SU-DHL-6 (cell line): Measurements from ENCODE around the gene SH3GL2.

Source experiments
- H2AFZ ChIP-seq: fragments of 200-600 bp; sonication (generic); 2 replicates; pipeline ENCODE4 v1.6.1; 2014; ENCODE audit warnings: low read depth, mild to moderate bottlenecking, moderate library complexity, mixed read lengths, antibody characterized with exemption, low read length; ENCODE audit not compliant: severe bottlenecking
- H3F3A ChIP-seq: fragments of 200-600 bp; shearing (Covaris generic); 2 replicates; pipeline ENCODE4 v1.6.0; 2016; ENCODE audit warnings: antibody characterized with exemption, mild to moderate bottlenecking; ENCODE audit not compliant: insufficient read depth
- H3K27ac ChIP-seq: fragments of 200-600 bp; sonication (generic); 2 replicates; pipeline ENCODE4 v1.5.1; 2016; ENCODE audit warnings: low read depth, mild to moderate bottlenecking, low read length, moderate library complexity, mixed read lengths
- H3K27me3 ChIP-seq: fragments of 200-600 bp; sonication (generic), shearing (Covaris generic); 2 replicates; pipeline ENCODE4 v1.6.0; 2014; ENCODE audit warnings: mild to moderate bottlenecking, low read length
- H3K36me3 ChIP-seq: fragments of 200-600 bp; sonication (generic); 2 replicates; pipeline ENCODE4 v1.6.1; 2014; ENCODE audit warnings: mild to moderate bottlenecking, low read length, mixed read lengths
- H3K4me2 ChIP-seq: fragments of 300-600, 200-600 bp; shearing (Covaris generic), sonication (generic); 2 replicates; pipeline ENCODE4 v1.6.0; 2014; ENCODE audit warnings: low read length, low read depth, mild to moderate bottlenecking; ENCODE audit not compliant: poor library complexity, severe bottlenecking
- H3K4me3 ChIP-seq: fragments of 200-600 bp; sonication (generic); 2 replicates; pipeline ENCODE4 v1.5.1; 2014; ENCODE audit warnings: antibody characterized with exemption, low read length, mild to moderate bottlenecking, mixed read lengths; ENCODE audit not compliant: insufficient read depth, poor library complexity, severe bottlenecking
- H3K79me2 ChIP-seq: fragments of 200-600 bp; sonication (generic); 2 replicates; pipeline ENCODE4 v1.6.1; 2014; ENCODE audit warnings: mild to moderate bottlenecking, low read length, moderate library complexity; ENCODE audit not compliant: insufficient read depth
- H3K9ac ChIP-seq: fragments of 200-600 bp; sonication (generic); 2 replicates; pipeline ENCODE4 v1.7.0; 2014; ENCODE audit warnings: mild to moderate bottlenecking, low read length
- H3K9me2 ChIP-seq: fragments of 200-600 bp; sonication (generic); replicated peaks from 2 replicates; pipeline ENCODE4 v1.6.1; 2014; ENCODE audit warnings: low read length; ENCODE audit not compliant: insufficient read depth
- H3K9me3 ChIP-seq: fragments of 200-600 bp; sonication (generic); 2 replicates; pipeline ENCODE4 v1.6.1; 2014; ENCODE audit warnings: low read length, mixed read lengths; ENCODE audit not compliant: insufficient read depth
- H4K20me1 ChIP-seq: fragments of 200-600 bp; sonication (generic); 2 replicates; pipeline ENCODE4 v1.6.1; 2014; ENCODE audit warnings: low read depth, mild to moderate bottlenecking, antibody characterized with exemption, low read length, moderate library complexity, mixed read lengths
- EZH2phosphoT487 ChIP-seq: fragments of 200-600 bp; sonication (generic), shearing (Covaris generic); conservative IDR thresholded peaks from 2 replicates; pipeline ENCODE4 v1.6.1; 2018; ENCODE audit warnings: mild to moderate bottlenecking, antibody characterized with exemption, low read length, moderate library complexity, mixed read lengths
- TF ChIP-seq, protein P1 (sequence below): fragments of 200-600 bp; sonication (generic); IDR thresholded peaks from one replicate; pipeline ENCODE4 v1.5.1; 2017; ENCODE audit warnings: antibody characterized with exemption, mild to moderate bottlenecking, low read length, moderate library complexity; ENCODE audit not compliant: insufficient read depth, poor library complexity, severe bottlenecking

SH3GL2 gene

GRCh38 chr9:17776735-17777134 lies 197.9 kb downstream of the SH3GL2 start:
- no peaks in the 10 kb centered on the region for H3K27me3 ChIP-seq
- no peaks in the 10 kb centered on the region for H4K20me1 ChIP-seq
- no peaks in the 10 kb centered on the region for H3K79me2 ChIP-seq
- no peak for TF ChIP-seq EZH2phosphoT487
- TF ChIP-seq, protein P1, sequence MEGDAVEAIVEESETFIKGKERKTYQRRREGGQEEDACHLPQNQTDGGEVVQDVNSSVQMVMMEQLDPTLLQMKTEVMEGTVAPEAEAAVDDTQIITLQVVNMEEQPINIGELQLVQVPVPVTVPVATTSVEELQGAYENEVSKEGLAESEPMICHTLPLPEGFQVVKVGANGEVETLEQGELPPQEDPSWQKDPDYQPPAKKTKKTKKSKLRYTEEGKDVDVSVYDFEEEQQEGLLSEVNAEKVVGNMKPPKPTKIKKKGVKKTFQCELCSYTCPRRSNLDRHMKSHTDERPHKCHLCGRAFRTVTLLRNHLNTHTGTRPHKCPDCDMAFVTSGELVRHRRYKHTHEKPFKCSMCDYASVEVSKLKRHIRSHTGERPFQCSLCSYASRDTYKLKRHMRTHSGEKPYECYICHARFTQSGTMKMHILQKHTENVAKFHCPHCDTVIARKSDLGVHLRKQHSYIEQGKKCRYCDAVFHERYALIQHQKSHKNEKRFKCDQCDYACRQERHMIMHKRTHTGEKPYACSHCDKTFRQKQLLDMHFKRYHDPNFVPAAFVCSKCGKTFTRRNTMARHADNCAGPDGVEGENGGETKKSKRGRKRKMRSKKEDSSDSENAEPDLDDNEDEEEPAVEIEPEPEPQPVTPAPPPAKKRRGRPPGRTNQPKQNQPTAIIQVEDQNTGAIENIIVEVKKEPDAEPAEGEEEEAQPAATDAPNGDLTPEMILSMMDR = no peak
- H3K36me3 ChIP-seq = no peaks in the 10 kb centered on the region
- H3K9me3 ChIP-seq = no peaks in the 10 kb centered on the region
- peaks cover 5% of the 10 kb centered on the region; the same call in 1 of the 2 replicates for H3K9me2 ChIP-seq
- H2AFZ ChIP-seq = no peak overlapping the region
- H3K4me2 ChIP-seq = no peak overlapping the region
- H3K27ac ChIP-seq = no peak overlapping the region
- H3F3A ChIP-seq = no peaks in the 10 kb centered on the region
- no peak overlapping the region for H3K4me3 ChIP-seq
- no peak overlapping the region for H3K9ac ChIP-seq

DNA sequence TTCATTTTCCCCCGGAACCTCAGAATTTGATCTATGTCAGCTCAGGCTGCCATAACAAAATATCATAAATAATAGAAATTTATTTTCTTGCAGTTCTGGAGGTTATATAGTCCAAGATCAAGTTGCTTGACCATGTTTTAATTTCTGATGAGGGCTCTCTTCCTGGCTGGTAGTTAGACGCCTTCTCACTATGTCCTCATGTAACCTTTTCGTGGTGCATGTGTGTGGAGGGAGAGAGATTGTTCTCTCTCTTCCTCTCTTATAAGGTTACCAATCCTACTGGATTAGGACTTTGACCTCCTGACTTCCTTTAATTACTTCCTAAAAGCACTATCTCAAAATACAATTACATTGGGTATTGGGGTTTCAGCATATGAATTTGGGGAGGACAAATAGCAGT lies 198.6 kb downstream of the SH3GL2 start:
- Histone ChIP-seq H3K27ac (no peak overlapping the region), H3K9me3 (no peaks in the 10 kb centered on the region), H3K4me2 (no peak overlapping the region), H3K27me3 (no peaks in the 10 kb centered on the region), H3K9me2 (peaks cover 5% of the 10 kb centered on the region; the same call in 1 of the 2 replicates), H3K36me3 (no peaks in the 10 kb centered on the region), H3F3A (no peaks in the 10 kb centered on the region), H3K79me2 (no peaks in the 10 kb centered on the region), H4K20me1 (no peaks in the 10 kb centered on the region), H2AFZ (no peak overlapping the region), H3K9ac (no peak overlapping the region), H3K4me3 (no peak overlapping the region)
- TF ChIP-seq EZH2phosphoT487 = no peak
- TF ChIP-seq, protein P1 = no peak

DNA sequence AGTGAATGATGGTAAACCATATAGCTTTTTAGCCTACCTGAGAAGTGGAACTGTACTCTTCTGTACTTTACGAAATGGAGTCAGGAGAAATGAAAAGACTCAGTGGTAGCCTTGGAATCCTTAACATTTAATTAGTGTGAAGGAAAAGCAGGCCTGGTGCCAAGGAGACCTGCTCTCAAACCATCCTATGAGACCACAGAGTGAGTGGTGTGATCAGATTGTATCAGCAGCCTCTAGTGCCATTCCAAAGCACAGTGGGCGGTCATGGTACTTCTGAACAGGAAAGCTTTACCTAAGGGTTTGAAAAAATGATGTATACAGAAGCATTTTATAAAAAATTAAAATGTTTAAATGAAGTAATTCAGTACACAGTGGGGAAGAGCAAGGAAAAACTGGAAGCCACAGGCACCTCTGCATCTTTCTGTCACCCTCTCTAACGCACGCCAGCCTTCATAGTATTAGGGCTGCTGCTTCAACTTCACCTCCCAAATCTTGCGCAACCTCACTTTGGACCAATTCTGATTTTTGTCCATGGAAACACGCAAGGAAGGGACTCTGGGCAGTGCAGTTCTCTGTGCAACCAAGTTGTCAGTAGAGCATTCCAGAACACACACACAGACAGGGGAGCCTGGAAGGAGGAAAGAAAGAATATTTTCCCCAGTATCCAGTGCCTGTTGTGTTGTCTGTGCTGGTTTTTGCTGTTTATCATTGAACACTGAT lies 203.7 kb downstream of the SH3GL2 start:
- Histone ChIP-seq H3K27ac (no peak overlapping the region), H3K4me3 (no peak overlapping the region), H3K36me3 (no peaks in the 10 kb centered on the region), H3K27me3 (no peaks in the 10 kb centered on the region), H3F3A (no peaks in the 10 kb centered on the region), H3K79me2 (no peaks in the 10 kb centered on the region), H4K20me1 (no peaks in the 10 kb centered on the region), H3K9me2 (no peaks in the 10 kb centered on the region), H3K9ac (no peak overlapping the region), H2AFZ (no peak overlapping the region), H3K9me3 (no peaks in the 10 kb centered on the region), H3K4me2 (no peak overlapping the region)
- TF ChIP-seq EZH2phosphoT487 = no peak
- TF ChIP-seq, protein P1 = no peak
